Bronchial epithelial cell (primary cell): ENCODE results near the gene OSCP1. TPM values are rescaled to one million over a fixed set of nuclear protein-coding genes. Genes with fewer than 3 reads are reported as not detected.

Source experiments
- DNase-seq: peaks from one replicate; pipeline ENCODE4 v3.0.0-alpha.2; 2010; ENCODE audit warnings: low read depth
- FAIRE-seq: peaks from 2 replicates; lab custom pipeline; 2011; peaks lifted over from hg19 to GRCh38; lab: Jason Lieb, UNC
- H3K27me3 ChIP-seq: 2 replicates; pipeline ENCODE4 v1.5.1; 2011; ENCODE audit warnings: low read length; ENCODE audit not compliant: control insufficient read depth, insufficient read depth
- H3K36me3 ChIP-seq: 2 replicates; pipeline ENCODE4 v1.5.1; 2011; ENCODE audit warnings: low read length; ENCODE audit not compliant: control insufficient read depth, insufficient read depth
- H3K4me3 ChIP-seq: 2 replicates; pipeline ENCODE4 v1.5.1; 2011; ENCODE audit warnings: mild to moderate bottlenecking, low read depth, low read length, control low read depth
- CTCF ChIP-seq: IDR thresholded peaks from 2 replicates; pipeline ENCODE4 v1.5.1; 2011; ENCODE audit warnings: mild to moderate bottlenecking, moderate library complexity, low read length, control low read depth, inconsistent platforms; ENCODE audit not compliant: insufficient read depth, severe bottlenecking
- total RNA-seq: library from RNA; depleted of rRNA; stranded (reverse); fragments of >200 nt; gene quantifications from 2 replicates; pipeline ENCODE4 v1.2.1, GENCODE V29; 2014

The OSCP1 gene
- total RNA-seq, 1 donor from 2014 or later = 3.7 TPM

DNA sequence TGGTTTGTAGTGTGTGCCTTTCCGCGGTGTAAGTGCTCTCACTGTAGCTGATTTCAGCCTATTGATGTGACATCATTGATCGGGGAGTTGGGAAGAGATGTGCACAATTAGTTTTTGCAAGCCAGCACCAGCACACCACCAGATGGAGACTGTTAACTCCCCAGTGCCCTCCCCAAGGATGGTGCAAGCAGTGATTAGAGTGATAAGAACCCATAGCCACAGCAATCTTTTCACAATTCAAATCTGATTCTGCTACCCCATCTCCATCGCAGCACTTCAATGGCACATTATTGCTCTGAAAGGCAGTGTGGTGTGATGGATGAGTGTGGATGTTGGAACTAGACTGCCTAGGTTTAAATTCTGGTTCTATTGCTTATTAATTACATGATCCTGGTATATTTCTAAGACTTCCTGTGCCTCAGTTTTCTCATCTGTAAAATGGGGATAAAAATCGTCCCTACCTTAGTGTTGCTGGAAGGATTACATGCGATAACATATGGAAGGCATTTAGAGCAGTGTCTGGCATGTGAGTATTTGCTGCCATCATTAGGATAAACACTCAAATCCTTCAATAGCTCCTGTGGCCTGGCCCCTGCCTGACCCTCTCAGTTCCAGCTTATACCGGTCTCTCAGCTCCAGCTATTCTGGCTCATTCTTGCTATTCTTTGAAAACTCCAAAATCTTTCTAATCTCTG lies 25.8 kb upstream of the OSCP1 start:
- FAIRE-seq (no peak), DNase-seq (no peak)
- Histone ChIP-seq H3K36me3 (no peaks in the 10 kb centered on the region), H3K4me3 (no peak overlapping the region), H3K27me3 (no peaks in the 10 kb centered on the region)
- peak; percentile 14 for TF ChIP-seq CTCF

GRCh38 chr1:36475341-36475740 lies 25.1 kb upstream of the OSCP1 start:
- no peak for TF ChIP-seq CTCF
- Histone ChIP-seq H3K36me3 (no peaks in the 10 kb centered on the region), H3K27me3 (no peaks in the 10 kb centered on the region), H3K4me3 (no peak overlapping the region)
- FAIRE-seq (no peak), DNase-seq (no peak)

DNA sequence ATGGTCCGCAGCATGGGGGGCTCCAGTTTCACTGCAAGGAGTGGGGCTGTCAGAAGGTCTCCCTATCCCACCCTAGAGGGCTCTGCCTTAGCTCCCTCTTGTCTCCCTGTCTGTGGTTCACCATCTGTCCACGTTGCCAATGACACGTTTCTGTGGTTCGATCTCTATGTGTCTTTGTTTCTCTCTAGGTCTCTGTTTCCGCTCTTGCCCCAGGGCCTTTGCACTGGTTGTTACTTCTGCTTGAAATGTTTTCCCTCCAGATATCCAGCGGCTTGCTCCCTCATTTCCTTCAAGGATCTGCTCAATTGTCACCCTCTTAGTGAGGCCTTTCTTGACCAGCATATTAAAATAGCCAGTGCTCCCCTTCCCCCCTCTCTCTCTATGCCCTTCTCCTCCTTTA lies 22.4 kb upstream of the OSCP1 start:
- no peak for TF ChIP-seq CTCF
- no peak overlapping the region for H3K4me3 ChIP-seq
- no peaks in the 10 kb centered on the region for H3K36me3 ChIP-seq
- no peak for DNase-seq
- no peaks in the 10 kb centered on the region for H3K27me3 ChIP-seq
- no peak for FAIRE-seq

DNA sequence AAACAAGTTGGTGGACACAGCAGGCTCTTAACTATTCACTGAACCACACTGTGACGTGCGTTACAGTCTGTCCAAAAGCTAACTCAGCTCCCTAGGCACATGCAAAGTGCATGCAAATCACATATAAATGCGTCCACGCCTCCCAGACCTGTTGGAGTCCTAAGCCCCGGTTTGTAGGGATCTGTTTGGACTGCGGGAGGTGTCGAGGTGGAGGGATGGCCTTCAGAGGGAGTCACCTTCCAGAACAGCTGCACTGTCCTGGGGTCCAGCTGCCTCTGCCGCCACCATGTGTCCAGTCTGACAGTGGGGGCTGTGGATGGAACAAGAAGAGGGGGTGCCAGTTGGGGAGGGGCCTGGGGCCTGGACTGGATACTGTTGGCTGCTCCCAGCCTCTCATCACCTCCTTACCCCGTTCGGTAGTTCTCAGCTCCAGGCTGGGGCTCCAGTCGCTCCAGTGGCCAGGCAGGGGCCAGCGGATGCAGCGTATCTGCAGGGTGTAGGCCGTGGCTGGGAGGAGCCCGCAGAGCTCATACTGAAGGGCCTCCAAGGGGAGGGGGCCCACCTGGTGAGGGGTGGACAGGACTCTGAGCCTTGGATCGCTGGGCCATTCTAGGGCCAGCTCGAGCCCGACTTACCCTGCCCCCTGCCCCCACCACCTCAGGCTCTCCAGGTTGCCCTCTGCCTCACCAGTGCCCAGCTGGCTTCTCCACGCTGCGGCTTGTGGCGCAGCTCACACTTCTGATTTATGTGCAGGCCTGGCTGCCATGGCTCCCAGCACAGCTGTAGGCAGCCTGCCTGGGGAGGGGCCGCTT lies 21.8 kb upstream of the OSCP1 start:
- Histone ChIP-seq H3K27me3 (no peaks in the 10 kb centered on the region), H3K4me3 (no peak overlapping the region), H3K36me3 (no peaks in the 10 kb centered on the region)
- TF ChIP-seq CTCF = no peak
- DNase-seq = no peak
- no peak for FAIRE-seq

DNA sequence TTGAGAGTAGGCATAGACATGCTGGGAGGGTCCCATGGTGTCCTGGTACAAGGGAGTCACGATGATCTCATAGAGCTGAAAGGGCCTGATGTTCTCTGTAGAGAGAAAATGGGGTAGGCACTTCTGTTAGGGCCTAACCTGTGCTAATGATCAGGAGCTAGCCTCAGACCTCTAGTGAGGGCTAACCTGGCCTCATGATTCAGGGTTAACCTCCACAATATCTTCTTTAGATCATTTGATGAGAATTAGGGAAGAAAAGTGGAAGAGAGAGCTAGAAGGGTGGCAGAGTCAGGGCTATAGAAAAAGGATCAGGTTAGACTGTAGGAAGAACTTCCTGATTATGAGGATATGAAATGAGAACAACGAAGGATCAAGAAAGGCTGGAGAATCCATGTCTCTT lies 18.9 kb upstream of the OSCP1 start:
- Histone ChIP-seq H3K36me3 (no peaks in the 10 kb centered on the region), H3K4me3 (no peak overlapping the region), H3K27me3 (no peaks in the 10 kb centered on the region)
- FAIRE-seq (peak; percentile 43), DNase-seq (no peak)
- no peak for TF ChIP-seq CTCF
